HG03039 (cell line): ENCODE data around the gene ASCC3.
"Not testable (repeated sequence)": the region's sequence is repeated elsewhere in the genome, so short reads cannot be mapped to it uniquely, and the experiment has no call there.

Source experiments
- ATAC-seq: cut with Tn5 transposase; IDR thresholded peaks from one replicate; pipeline ENCODE4 v1.9.1; 2021; ENCODE audit warnings: mild to moderate bottlenecking, moderate library complexity; ENCODE audit not compliant: unreplicated experiment

Gene ASCC3

GRCh38 chr6:100880853-100881706, at the start of gene ASCC3:
ASCC3 (minus strand) TSS chr6:100881329; CDS start chr6:100867997, 13,332 bp downstream.
- peak; percentile 98 for ATAC-seq

GRCh38 chr6:100925749-100926148, 44.6 kb upstream of the ASCC3 start:
- no peak for ATAC-seq

GRCh38 chr6:100924534-100925227, 43.6 kb upstream of the ASCC3 start:
- ATAC-seq: no peak

- ATAC-seq: no peak
Observed at GRCh38 chr6:100923481-100924165, 42.5 kb upstream of the ASCC3 start.

GRCh38 chr6:100920028-100920605, 39.0 kb upstream of the ASCC3 start:
- no peak for ATAC-seq

GRCh38 chr6:100918152-100918551, 37.0 kb upstream of the ASCC3 start:
- no peak for ATAC-seq

- ATAC-seq: no peak
Observed at GRCh38 chr6:100915876-100916275, 34.7 kb upstream of the ASCC3 start.

GRCh38 chr6:100913400-100914276, 32.5 kb upstream of the ASCC3 start:
- ATAC-seq: no peak

GRCh38 chr6:100906325-100906724, 25.2 kb upstream of the ASCC3 start:
- ATAC-seq: no peak

- no peak for ATAC-seq
Observed at GRCh38 chr6:100905067-100905466, 23.9 kb upstream of the ASCC3 start.

GRCh38 chr6:100904316-100904715, 23.2 kb upstream of the ASCC3 start:
- no peak for ATAC-seq

GRCh38 chr6:100901582-100901981, 20.5 kb upstream of the ASCC3 start:
- no peak for ATAC-seq

GRCh38 chr6:100899202-100899601, 18.1 kb upstream of the ASCC3 start:
- ATAC-seq: no peak

GRCh38 chr6:100897671-100898070, 16.5 kb upstream of the ASCC3 start:
- no peak for ATAC-seq

GRCh38 chr6:100893743-100894142, 12.6 kb upstream of the ASCC3 start:
- no peak for ATAC-seq

GRCh38 chr6:100892693-100893092, 11.6 kb upstream of the ASCC3 start:
- ATAC-seq: no peak

- no peak for ATAC-seq
Observed at GRCh38 chr6:100892116-100892515, 11.0 kb upstream of the ASCC3 start.

- no peak for ATAC-seq
Observed at GRCh38 chr6:100891079-100891478, 9.9 kb upstream of the ASCC3 start.

- ATAC-seq: not testable (repeated sequence)
Observed at GRCh38 chr6:100890646-100891045, 9.5 kb upstream of the ASCC3 start.

- ATAC-seq: no peak
Observed at GRCh38 chr6:100889351-100889750, 8.2 kb upstream of the ASCC3 start.
